HEK293T (cell line): ENCODE measurements around the gene PIR.

Experiments
- ARNT ChIP-seq: fragments of 450-650 bp; IDR thresholded peaks from 2 replicates; pipeline ENCODE4 v1.6.1; 2017; ENCODE audit warnings: mild to moderate bottlenecking
- BHLHE40 ChIP-seq: fragments of 450-650 bp; IDR thresholded peaks from 2 replicates; pipeline ENCODE4 v1.6.1; 2016; ENCODE audit warnings: mild to moderate bottlenecking, moderate library complexity, borderline replicate concordance
- CTBP1 ChIP-seq: fragments of 450-650 bp; IDR thresholded peaks from 2 replicates; pipeline ENCODE4 v1.6.1; 2016; ENCODE audit warnings: borderline replicate concordance
- ELF4 ChIP-seq: fragments of 450-650 bp; IDR thresholded peaks from 2 replicates; pipeline ENCODE4 v1.6.1; 2017; ENCODE audit warnings: antibody characterized with exemption
- FOXA1 ChIP-seq: fragments of 450-650 bp; IDR thresholded peaks from 2 replicates; pipeline ENCODE4 v1.6.1; 2016; ENCODE audit warnings: mild to moderate bottlenecking
- FOXK2 ChIP-seq: fragments of 450-650 bp; IDR thresholded peaks from 2 replicates; pipeline ENCODE4 v1.6.1; 2016; ENCODE audit warnings: mild to moderate bottlenecking
- FOXM1 ChIP-seq: fragments of 450-650 bp; IDR thresholded peaks from 2 replicates; pipeline ENCODE4 v1.6.1; 2017; ENCODE audit warnings: mild to moderate bottlenecking, borderline replicate concordance
- HDGF ChIP-seq: fragments of 450-650 bp; IDR thresholded peaks from 2 replicates; pipeline ENCODE4 v1.6.1; 2017; ENCODE audit warnings: antibody characterized with exemption, borderline replicate concordance
- LEF1 ChIP-seq: fragments of 450-650 bp; IDR thresholded peaks from 2 replicates; pipeline ENCODE4 v1.6.1; 2017; ENCODE audit warnings: mild to moderate bottlenecking, borderline replicate concordance
- SP1 ChIP-seq: fragments of 450-650 bp; IDR thresholded peaks from 2 replicates; pipeline ENCODE4 v1.6.1; 2017
- SUZ12 ChIP-seq: fragments of 450-650 bp; IDR thresholded peaks from 2 replicates; pipeline ENCODE4 v1.6.1; 2016; ENCODE audit warnings: mild to moderate bottlenecking
- TARDBP ChIP-seq: fragments of 450-650 bp; IDR thresholded peaks from 2 replicates; pipeline ENCODE4 v1.6.1; 2016

- no peak for TF ChIP-seq TARDBP
- TF ChIP-seq BHLHE40, result no peak
- TF ChIP-seq SP1, result no peak
- TF ChIP-seq ARNT, result no peak
- TF ChIP-seq ELF4, result no peak
- TF ChIP-seq LEF1, result no peak
- no peak for TF ChIP-seq FOXM1
- no peak for TF ChIP-seq SUZ12
- TF ChIP-seq CTBP1, result no peak
- TF ChIP-seq FOXK2, result no peak
- no peak for TF ChIP-seq HDGF
- TF ChIP-seq FOXA1, result no peak
Measured at GRCh38 chrX:15418707-15419181, 74.4 kb downstream of the PIR start.
